ENCODE results near the gene ZNF583. TPM values are rescaled to one million over a fixed set of nuclear protein-coding genes. Genes with fewer than 3 reads are reported as not detected.

The ZNF583 gene
- total and polyA plus RNA-seq, 2 of the 8 experiments (the other 6 are each of a cell fraction or from before 2014, with no cell fraction given): 0.48 to 2.8 TPM

- TF ChIP-seq CBX5 (IDR thresholded peaks at IDR 0.05; ENCODE audit: low read depth, low read length): no peak
- TF ChIP-seq CREB1 (IDR thresholded peaks at IDR 0.05): no peak
- TF ChIP-seq SIX5 (IDR thresholded peaks at IDR 0.05; ENCODE audit: low read depth, low read length): no peak
- no peak for TF ChIP-seq E2F6 (IDR thresholded peaks at IDR 0.05)
Observed at GRCh38 chr19:56355517-56355916, 48.6 kb upstream of the ZNF583 start (continued).

Data from H1 (cell line).